ENCODE measurements around the gene SHISA5. TPM values are rescaled to one million over a fixed set of nuclear protein-coding genes. Genes with fewer than 3 reads are reported as not detected.

Gene SHISA5
- total and polyA plus RNA-seq, 2 experiments from 2014 or later: 86.0 to 92.3 TPM

- H3K9me3 ChIP-seq (ENCODE audit: low read depth): no peaks in the 10 kb centered on the region
- H3K36me3 ChIP-seq: peaks cover 3% of the 10 kb centered on the region
- H3K4me3 ChIP-seq: peak within 1 kb of the TSS; percentile 73
- peak; percentile 96 to 98 for DNase-seq (ENCODE audit: low read depth in 1 of 2, low spot score in 1 of 2)
- no peak for TF ChIP-seq CTCF (IDR thresholded peaks at IDR 0.05; ENCODE audit: low read depth, low read length)
- peak within 1 kb of the TSS; percentile 84 for H3K27ac ChIP-seq
- H3K27me3 ChIP-seq: no peaks in the 10 kb centered on the region
- peaks cover 9% of the 10 kb centered on the region for H3K4me1 ChIP-seq (ENCODE audit: low read depth)
These were observed 64.0 kb downstream of the SHISA5 start, which contains the start of the genes CCDC51 and TMA7 for GRCh38 chr3:48439820-48440589. TSS of gene CCDC51 (minus strand) at chr3:48440119. CDS start at chr3:48435128, 4,991 bp downstream. TSS of gene TMA7 (plus strand) at chr3:48440257. CDS start at chr3:48440297, 40 bp downstream.

GRCh38 chr3:48437812-48438211 is 66.2 kb downstream of the SHISA5 start:
- Histone ChIP-seq H3K9me3 (ENCODE audit: low read depth) (no peaks in the 10 kb centered on the region), H3K27ac (no peak overlapping the region), H3K4me3 (no peak overlapping the region), H3K27me3 (no peaks in the 10 kb centered on the region), H3K36me3 (no peaks in the 10 kb centered on the region), H3K4me1 (ENCODE audit: low read depth) (peaks cover 9% of the 10 kb centered on the region)
- TF ChIP-seq CTCF (IDR thresholded peaks at IDR 0.05; ENCODE audit: low read depth, low read length): no peak
- DNase-seq (ENCODE audit: low read depth in 1 of 2, low spot score in 1 of 2): no peak

- no peak for TF ChIP-seq CTCF (IDR thresholded peaks at IDR 0.05; ENCODE audit: low read depth, low read length)
- DNase-seq (ENCODE audit: low read depth in 1 of 2, low spot score in 1 of 2): no peak
These were observed 67.1 kb downstream of the SHISA5 start for GRCh38 chr3:48436855-48437254.

GRCh38 chr3:48436477-48436787 is 67.5 kb downstream of the SHISA5 start:
- Histone ChIP-seq H3K27ac (no peak overlapping the region), H3K9me3 (ENCODE audit: low read depth) (no peaks in the 10 kb centered on the region), H3K4me1 (ENCODE audit: low read depth) (peaks cover 7% of the 10 kb centered on the region), H3K27me3 (no peaks in the 10 kb centered on the region), H3K36me3 (no peaks in the 10 kb centered on the region), H3K4me3 (no peak overlapping the region)
- DNase-seq (ENCODE audit: low read depth in 1 of 2, low spot score in 1 of 2): no peak
- TF ChIP-seq CTCF (IDR thresholded peaks at IDR 0.05; ENCODE audit: low read depth, low read length): no peak

More at GRCh38 chr3:48436855-48437254, 67.1 kb downstream of the SHISA5 start:
- Histone ChIP-seq H3K4me1 (ENCODE audit: low read depth) (peaks cover 9% of the 10 kb centered on the region), H3K27me3 (no peaks in the 10 kb centered on the region), H3K9me3 (ENCODE audit: low read depth) (no peaks in the 10 kb centered on the region), H3K4me3 (no peak overlapping the region), H3K36me3 (no peaks in the 10 kb centered on the region), H3K27ac (no peak overlapping the region)

- no peak overlapping the region for H3K4me3 ChIP-seq
- peak; percentile 88 for DNase-seq (ENCODE audit: low read depth in 1 of 2, low spot score in 1 of 2)
- H3K36me3 ChIP-seq: no peaks in the 10 kb centered on the region
- no peak overlapping the region for H3K27ac ChIP-seq
- H3K27me3 ChIP-seq: no peaks in the 10 kb centered on the region
- TF ChIP-seq CTCF (IDR thresholded peaks at IDR 0.05; ENCODE audit: low read depth, low read length): peak; percentile 100
- H3K4me1 ChIP-seq (ENCODE audit: low read depth): peaks cover 2% of the 10 kb centered on the region
- H3K9me3 ChIP-seq (ENCODE audit: low read depth): no peaks in the 10 kb centered on the region
These were observed 68.0 kb downstream of the SHISA5 start for GRCh38 chr3:48435774-48436476.
